Spleen (tissue), 7 donors: ENCODE data around the gene FGF22.

Experiments
- CTCF ChIP-seq, 11 experiments: fragments of 200-600 bp in 7 of 11; fragments of 450-650 bp in 4 of 11; sonication (generic) in 4 of 11; IDR thresholded peaks in 8 of 11; conservative IDR thresholded peaks in 3 of 11; 1 replicate in 7 of 11; 2 replicates in 4 of 11; pipeline versions ENCODE4 v1.4.0 to v1.8.0; 2016 to 2021; ENCODE audit warnings: antibody characterized with exemption in 11 of 11, inconsistent platforms in 4 of 11, mild to moderate bottlenecking in 1 of 11
- POLR2A ChIP-seq, 3 donors: fragments of 450-650 bp; IDR thresholded peaks; one replicate each; pipeline ENCODE4 v1.5.1; 2017; ENCODE audit warnings: antibody characterized with exemption in 3 of 3, mild to moderate bottlenecking in 1 of 3
- POLR2AphosphoS5 ChIP-seq, 3 donors: sonication (generic); formaldehyde crosslinking; IDR thresholded peaks; one replicate each; pipeline ENCODE4 v1.5.1; 2017; ENCODE audit warnings: antibody characterized with exemption in 3 of 3
- donor health status: DM: no; HTN: no; CAD: no; lungs with moderate emphysema.
- donor health status: DM: no; HTN: no; CAD: no.
- donor health status: DM: no; HTN: no; CAD: no.

GRCh38 chr19:647566-648284, 8.0 kb downstream of the FGF22 start:
- TF ChIP-seq CTCF (IDR thresholded peaks at IDR 0.05 in 8 of 11, conservative IDR thresholded peaks at IDR 0.05 in 3 of 11) (no peak), POLR2A (IDR thresholded peaks at IDR 0.05) (no peak), POLR2AphosphoS5 (IDR thresholded peaks at IDR 0.05) (peak in 1 of 3 donors; percentile 27)
